A375 (cell line): ENCODE measurements around the gene ZNF641. TPM values are rescaled to one million over a fixed set of nuclear protein-coding genes. Genes with fewer than 3 reads are reported as not detected.

Experiments used
- small RNA-seq: library from RNA; depleted of rRNA; stranded (forward); fragments of <200 nt; gene quantifications from one replicate; pipeline ENCODE3, GENCODE V24; 2014
- total RNA-seq: library from RNA; depleted of rRNA; stranded (reverse); fragments of >200 nt; shearing (Covaris generic); gene quantifications from 2 replicates; pipeline ENCODE4 v1.2.3, GENCODE V29; 2014; rRNA removed

The ZNF641 gene
- total RNA-seq: 4.5 and 5.9 TPM in 2 replicates

GRCh38 chr12:48350249-48351021 lies at the start of gene ZNF641:
ZNF641 (minus strand) TSS chr12:48350919; CDS start chr12:48348090, 2,829 bp downstream.

Small RNA genes lying within 50 kb of the gene (small RNA-seq; reads per million reads assigned to genes)
- gene AC024257.2: not detected

Other genes starting within 250 kb of the ZNF641 start
- gene SENP1, start 244.8 kb downstream of the ZNF641 start, total RNA-seq: 15.7 and 18.4 TPM in 2 replicates
- gene PFKM, start 231.6 kb downstream of the ZNF641 start, total RNA-seq: 67.9 and 97.2 TPM in 2 replicates
- 21.0 and 25.2 TPM in 2 replicates for gene ASB8, start 193.4 kb downstream of the ZNF641 start, total RNA-seq
- gene CCDC184, start 167.3 kb downstream of the ZNF641 start, total RNA-seq: 0.53 and 0.82 TPM in 2 replicates
- not detected in 2 replicates for gene OR10AD1, start 147.6 kb downstream of the ZNF641 start, total RNA-seq
- not detected in 2 replicates for gene ANP32D, start 121.6 kb upstream of the ZNF641 start, total RNA-seq
- gene C12orf54, start 131.6 kb upstream of the ZNF641 start, total RNA-seq: not detected in 2 replicates
- gene OR8S1, start 174.7 kb upstream of the ZNF641 start, total RNA-seq: not detected in 2 replicates
- not detected in 2 replicates for gene LALBA, start 219.1 kb upstream of the ZNF641 start, total RNA-seq